Esophagus muscularis mucosa (tissue), 3 donors: ENCODE results near the gene MXD3.

Experiments used
- POLR2A ChIP-seq: fragments of 450-650 bp; IDR thresholded peaks from one replicate; pipeline ENCODE4 v1.6.1; 2017; ENCODE audit warnings: antibody characterized with exemption, moderate library complexity, mild to moderate bottlenecking, low read depth
- TF ChIP-seq, protein P1 (sequence below), 3 experiments: fragments of 200-600 bp in 2 of 3; fragments of 450-650 bp in 1 of 3; sonication (generic) in 2 of 3; IDR thresholded peaks; one replicate each; pipeline ENCODE4 v1.5.1; 2017 to 2019; ENCODE audit warnings: antibody characterized with exemption in 3 of 3, mild to moderate bottlenecking in 2 of 3, moderate library complexity in 1 of 3

DNA sequence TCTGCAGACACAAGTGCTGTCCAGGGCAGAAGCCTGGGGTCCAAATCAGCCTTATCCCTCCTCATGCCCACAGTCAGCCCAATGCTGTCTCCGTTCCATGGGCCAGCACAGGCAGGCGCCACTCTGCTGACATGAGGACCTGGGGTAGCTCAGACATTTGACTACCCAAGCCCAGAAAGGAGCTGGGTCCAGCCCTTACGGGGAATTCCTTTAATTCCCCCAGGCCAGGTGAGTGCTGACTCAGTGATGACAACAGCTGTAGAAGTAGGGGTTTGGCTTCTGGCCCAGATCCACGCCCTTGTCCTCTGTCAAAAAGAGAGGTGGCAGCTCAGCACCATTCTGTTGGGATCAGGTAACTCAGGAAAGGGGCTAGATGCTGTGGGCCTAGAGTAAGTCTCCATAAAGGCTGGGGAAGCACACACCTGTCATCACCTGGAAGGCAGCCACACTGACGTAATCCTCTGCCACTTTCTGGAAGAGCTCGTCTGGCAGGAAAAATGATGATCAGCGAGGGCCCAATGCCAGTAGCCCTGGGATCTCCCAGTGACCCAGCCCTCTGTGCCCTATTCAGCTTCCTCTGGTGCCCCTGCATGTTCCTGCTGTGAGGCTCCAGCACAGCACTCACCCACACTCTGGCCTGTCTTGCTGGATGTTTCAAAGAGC lies 10.1 kb downstream of the MXD3 start:
- TF ChIP-seq, protein P1, sequence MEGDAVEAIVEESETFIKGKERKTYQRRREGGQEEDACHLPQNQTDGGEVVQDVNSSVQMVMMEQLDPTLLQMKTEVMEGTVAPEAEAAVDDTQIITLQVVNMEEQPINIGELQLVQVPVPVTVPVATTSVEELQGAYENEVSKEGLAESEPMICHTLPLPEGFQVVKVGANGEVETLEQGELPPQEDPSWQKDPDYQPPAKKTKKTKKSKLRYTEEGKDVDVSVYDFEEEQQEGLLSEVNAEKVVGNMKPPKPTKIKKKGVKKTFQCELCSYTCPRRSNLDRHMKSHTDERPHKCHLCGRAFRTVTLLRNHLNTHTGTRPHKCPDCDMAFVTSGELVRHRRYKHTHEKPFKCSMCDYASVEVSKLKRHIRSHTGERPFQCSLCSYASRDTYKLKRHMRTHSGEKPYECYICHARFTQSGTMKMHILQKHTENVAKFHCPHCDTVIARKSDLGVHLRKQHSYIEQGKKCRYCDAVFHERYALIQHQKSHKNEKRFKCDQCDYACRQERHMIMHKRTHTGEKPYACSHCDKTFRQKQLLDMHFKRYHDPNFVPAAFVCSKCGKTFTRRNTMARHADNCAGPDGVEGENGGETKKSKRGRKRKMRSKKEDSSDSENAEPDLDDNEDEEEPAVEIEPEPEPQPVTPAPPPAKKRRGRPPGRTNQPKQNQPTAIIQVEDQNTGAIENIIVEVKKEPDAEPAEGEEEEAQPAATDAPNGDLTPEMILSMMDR (IDR thresholded peaks at IDR 0.05), result no peak
- TF ChIP-seq POLR2A, result no peak
